ENCODE results near the gene GRIA1. TPM values are rescaled to one million over a fixed set of nuclear protein-coding genes. Genes with fewer than 3 reads are reported as not detected.

GRIA1 gene
- total RNA-seq, 2 donors from 2014 or later: 2.7 TPM; not detected in 1

DNA sequence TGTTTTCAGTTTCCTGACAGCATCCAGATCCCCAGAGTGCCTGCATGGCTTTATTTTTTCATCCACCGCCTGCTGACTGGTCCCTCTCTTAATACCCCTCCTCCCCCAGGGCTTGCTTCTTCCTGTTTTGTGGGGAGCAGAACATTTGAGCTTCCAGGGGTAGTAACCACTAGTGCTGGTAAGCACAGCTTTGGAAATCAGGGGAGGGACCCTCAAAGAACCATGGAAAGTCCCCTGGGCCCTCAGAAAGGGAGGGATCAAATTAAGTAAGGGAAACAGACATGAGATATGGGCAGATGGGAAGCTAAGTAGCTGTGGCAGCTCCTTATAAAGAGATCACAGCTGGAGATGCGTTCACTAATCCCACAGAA is 26.8 kb downstream of the GRIA1 start:
- Histone ChIP-seq H3K36me3 (no peaks in the 10 kb centered on the region), H3K9me3 (no peaks in the 10 kb centered on the region), H3K4me1 (replicated peaks) (no peaks in the 10 kb centered on the region), H3K27me3 (replicated peaks; ENCODE audit: insufficient read depth) (no peaks in the 10 kb centered on the region), H3K27ac (no peak overlapping the region), H3K4me3 (no peak overlapping the region)
- no peak for DNase-seq (ENCODE audit: low spot score)
- TF ChIP-seq, protein P1, sequence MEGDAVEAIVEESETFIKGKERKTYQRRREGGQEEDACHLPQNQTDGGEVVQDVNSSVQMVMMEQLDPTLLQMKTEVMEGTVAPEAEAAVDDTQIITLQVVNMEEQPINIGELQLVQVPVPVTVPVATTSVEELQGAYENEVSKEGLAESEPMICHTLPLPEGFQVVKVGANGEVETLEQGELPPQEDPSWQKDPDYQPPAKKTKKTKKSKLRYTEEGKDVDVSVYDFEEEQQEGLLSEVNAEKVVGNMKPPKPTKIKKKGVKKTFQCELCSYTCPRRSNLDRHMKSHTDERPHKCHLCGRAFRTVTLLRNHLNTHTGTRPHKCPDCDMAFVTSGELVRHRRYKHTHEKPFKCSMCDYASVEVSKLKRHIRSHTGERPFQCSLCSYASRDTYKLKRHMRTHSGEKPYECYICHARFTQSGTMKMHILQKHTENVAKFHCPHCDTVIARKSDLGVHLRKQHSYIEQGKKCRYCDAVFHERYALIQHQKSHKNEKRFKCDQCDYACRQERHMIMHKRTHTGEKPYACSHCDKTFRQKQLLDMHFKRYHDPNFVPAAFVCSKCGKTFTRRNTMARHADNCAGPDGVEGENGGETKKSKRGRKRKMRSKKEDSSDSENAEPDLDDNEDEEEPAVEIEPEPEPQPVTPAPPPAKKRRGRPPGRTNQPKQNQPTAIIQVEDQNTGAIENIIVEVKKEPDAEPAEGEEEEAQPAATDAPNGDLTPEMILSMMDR (IDR thresholded peaks at IDR 0.05): no peak
- TF ChIP-seq POLR2A (IDR thresholded peaks at IDR 0.05) (no peak), POLR2AphosphoS5 (IDR thresholded peaks at IDR 0.05) (no peak)
- intact Hi-C loops (cut with DNase I): no loop called here
- WGBS: 85% methylated on average over 2 of the region's 2 CpGs

DNA sequence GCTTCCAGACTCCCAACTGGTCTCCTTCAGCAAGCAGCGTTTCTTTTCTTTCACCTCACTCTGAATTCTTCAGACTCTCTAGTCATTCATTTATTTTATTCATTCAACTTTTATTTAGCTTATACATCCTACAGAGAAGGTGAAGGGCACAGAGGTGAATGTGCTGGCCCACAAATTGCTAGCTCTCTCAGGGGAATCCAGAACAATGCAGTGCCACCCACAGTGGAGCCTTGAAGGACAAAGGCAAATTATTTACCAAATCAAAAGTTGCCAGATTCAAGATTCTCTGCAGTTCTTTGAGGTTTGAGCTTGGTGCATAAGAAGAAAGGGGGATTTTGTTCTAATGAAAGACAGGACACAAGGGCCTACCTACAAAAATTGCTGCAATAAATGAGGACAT is 29.7 kb downstream of the GRIA1 start:
- H3K36me3 ChIP-seq: no peaks in the 10 kb centered on the region
- TF ChIP-seq, protein P1 (IDR thresholded peaks at IDR 0.05): no peak
- TF ChIP-seq POLR2AphosphoS5 (IDR thresholded peaks at IDR 0.05): no peak
- no peak for TF ChIP-seq POLR2A (IDR thresholded peaks at IDR 0.05)
- no peaks in the 10 kb centered on the region for H3K27me3 ChIP-seq (replicated peaks; ENCODE audit: insufficient read depth)
- DNase-seq (ENCODE audit: low spot score): no peak
- no peaks in the 10 kb centered on the region for H3K9me3 ChIP-seq
- H3K27ac ChIP-seq: no peak overlapping the region
- no peak overlapping the region for H3K4me3 ChIP-seq
- intact Hi-C loops (cut with DNase I): no loop called here
- H3K4me1 ChIP-seq (replicated peaks): no peaks in the 10 kb centered on the region
- 82% methylated on average over 1 of the region's 1 CpG for WGBS

DNA sequence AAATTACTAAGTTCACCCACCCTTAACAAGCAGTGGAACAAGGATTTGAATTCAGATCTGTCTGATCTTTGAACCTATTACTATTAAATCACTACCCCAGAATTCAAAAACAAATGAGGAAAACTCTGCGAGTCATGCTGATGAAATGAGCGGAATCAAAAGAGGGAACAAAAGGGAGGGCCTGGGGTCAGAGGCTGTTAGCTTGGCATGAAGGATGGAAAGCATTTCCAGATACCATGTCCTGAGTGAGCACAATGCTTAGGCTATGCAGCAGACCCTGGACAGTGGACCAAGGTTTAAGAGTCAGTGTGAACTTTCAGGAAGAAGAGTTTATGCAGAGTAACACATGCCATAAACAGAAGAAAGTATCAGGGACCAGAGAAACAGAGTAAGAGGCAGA is 30.5 kb downstream of the GRIA1 start:
- no peak for DNase-seq (ENCODE audit: low spot score)
- Histone ChIP-seq H3K4me1 (replicated peaks) (no peaks in the 10 kb centered on the region), H3K9me3 (no peaks in the 10 kb centered on the region), H3K36me3 (no peaks in the 10 kb centered on the region), H3K4me3 (no peak overlapping the region), H3K27me3 (replicated peaks; ENCODE audit: insufficient read depth) (no peaks in the 10 kb centered on the region), H3K27ac (no peak overlapping the region)
- intact Hi-C loops (cut with DNase I): no loop called here
- 88% methylated on average over 2 of the region's 2 CpGs for WGBS
- TF ChIP-seq, protein P1 (IDR thresholded peaks at IDR 0.05): no peak
- TF ChIP-seq POLR2AphosphoS5 (IDR thresholded peaks at IDR 0.05): no peak
- no peak for TF ChIP-seq POLR2A (IDR thresholded peaks at IDR 0.05)

DNA sequence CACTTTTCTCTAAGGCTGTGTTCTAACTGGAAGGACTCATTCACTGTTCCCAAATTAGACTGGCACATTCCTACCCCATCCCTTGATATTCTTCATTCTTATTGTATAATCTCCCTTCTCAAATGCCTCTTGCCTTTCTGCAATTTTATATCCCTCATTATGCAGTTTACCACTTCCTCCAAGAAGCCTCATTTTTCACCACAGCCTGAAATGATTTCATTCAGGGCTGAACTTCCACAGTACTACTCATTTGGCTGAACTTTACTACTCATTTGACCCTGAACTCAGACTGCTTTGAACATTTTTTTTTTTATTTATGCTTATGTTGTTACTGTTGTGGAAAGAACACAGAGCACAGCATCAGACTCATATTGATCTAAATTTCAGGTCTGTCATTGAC is 32.7 kb downstream of the GRIA1 start:
- TF ChIP-seq POLR2A (IDR thresholded peaks at IDR 0.05) (no peak), POLR2AphosphoS5 (IDR thresholded peaks at IDR 0.05) (no peak)
- TF ChIP-seq, protein P1 (IDR thresholded peaks at IDR 0.05): no peak
- no peaks in the 10 kb centered on the region for H3K9me3 ChIP-seq
- H3K27ac ChIP-seq: no peak overlapping the region
- no peaks in the 10 kb centered on the region for H3K27me3 ChIP-seq (replicated peaks; ENCODE audit: insufficient read depth)
- intact Hi-C loops (cut with DNase I): no loop called here
- H3K4me1 ChIP-seq (replicated peaks): no peaks in the 10 kb centered on the region
- no peak overlapping the region for H3K4me3 ChIP-seq
- no peaks in the 10 kb centered on the region for H3K36me3 ChIP-seq
- DNase-seq (ENCODE audit: low spot score): no peak

DNA sequence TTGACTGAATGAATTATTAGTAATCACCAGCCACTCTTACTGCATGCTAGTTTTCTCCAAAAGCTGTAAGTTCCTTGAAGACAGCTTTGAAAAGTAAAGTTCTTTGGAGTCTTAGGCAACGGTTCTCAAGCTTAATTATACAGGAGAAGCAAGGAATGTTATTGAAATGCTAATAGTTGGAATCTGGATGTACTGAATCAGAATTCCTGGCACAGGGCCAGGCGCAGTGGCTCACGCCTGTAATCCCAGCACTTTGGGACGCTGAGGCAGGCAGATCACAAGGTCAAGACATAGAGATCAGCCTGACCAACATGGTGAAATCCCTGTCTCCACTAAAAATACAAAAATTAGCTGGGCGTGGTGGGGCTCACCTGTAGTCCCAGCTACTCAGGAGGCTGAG is 33.4 kb downstream of the GRIA1 start:
- Histone ChIP-seq H3K27me3 (replicated peaks; ENCODE audit: insufficient read depth) (no peaks in the 10 kb centered on the region), H3K9me3 (no peaks in the 10 kb centered on the region), H3K4me3 (no peak overlapping the region), H3K4me1 (replicated peaks) (no peaks in the 10 kb centered on the region), H3K27ac (no peak overlapping the region), H3K36me3 (no peaks in the 10 kb centered on the region)
- no peak for DNase-seq (ENCODE audit: low spot score)
- WGBS: 52% methylated on average over 5 of the region's 5 CpGs
- TF ChIP-seq POLR2AphosphoS5 (IDR thresholded peaks at IDR 0.05) (no peak), POLR2A (IDR thresholded peaks at IDR 0.05) (no peak)
- TF ChIP-seq, protein P1 (IDR thresholded peaks at IDR 0.05): no peak
- intact Hi-C loops (cut with DNase I): no loop called here
